Stimulated activated CD8-positive, alpha-beta memory T cell treated with anti-CD3 and anti-CD28 coated beads, Interleukin-4, amount 100 ng/mL, for 1 hour (primary cell): ENCODE data around the gene S100Z.
"Not testable (repeated sequence)": the region's sequence is repeated elsewhere in the genome, so short reads cannot be mapped to it uniquely, and the experiment has no call there.

ENCODE experiments used
- DNase-seq, 2 donors: peaks; one replicate each; pipeline ENCODE4 v3.0.0-alpha.2; 2020; ENCODE audit warnings: low read depth in 2 of 2, low spot score in 1 of 2

The S100Z gene

DNA sequence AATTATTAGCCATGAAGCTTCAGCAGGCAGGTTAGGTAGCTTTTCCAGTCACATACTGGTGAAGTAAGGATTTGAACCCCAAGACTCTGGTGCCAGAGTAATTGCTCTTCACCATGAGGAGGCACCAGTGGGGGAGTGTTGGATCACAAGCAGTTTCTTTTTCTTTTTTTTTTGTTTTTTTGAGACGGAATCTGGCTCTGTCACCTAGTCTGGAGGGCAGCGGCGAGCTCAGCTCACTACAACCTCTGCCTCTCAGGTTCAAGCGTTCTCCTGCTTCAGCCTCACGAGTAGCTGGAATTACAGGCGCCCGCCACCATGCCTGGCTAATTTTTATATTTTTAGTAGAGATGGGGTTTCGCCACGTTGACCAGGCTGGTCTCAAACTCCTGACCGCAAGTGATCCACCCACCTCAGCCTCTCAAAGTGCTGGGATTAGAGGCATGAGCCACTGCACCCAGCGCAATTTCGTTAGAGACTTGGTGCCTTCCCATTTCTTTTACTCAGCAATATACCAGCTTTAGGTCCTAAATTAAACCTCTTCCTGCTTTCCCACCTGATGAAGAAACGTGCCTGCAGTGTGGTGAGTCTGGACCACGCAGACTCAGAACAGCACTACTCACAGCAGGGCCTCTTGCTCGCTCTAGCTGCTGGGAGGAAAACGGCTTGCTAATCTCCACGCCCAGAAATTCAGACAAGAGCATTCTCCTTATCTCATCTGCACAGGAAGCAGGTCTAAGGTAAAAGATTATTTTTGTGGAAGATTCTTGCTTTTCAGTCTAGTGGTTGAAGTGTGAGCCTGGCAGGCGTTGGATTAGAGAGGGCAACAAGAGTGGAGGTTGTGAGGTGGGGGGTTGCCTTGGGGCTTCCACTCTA, at the start of gene S100Z:
Gene S100Z, plus strand, starts transcription at position 596 of the 873 bp plus-strand sequence. CDS start 25,346 bp downstream, outside the sequence.
- DNase-seq: no peak

DNA sequence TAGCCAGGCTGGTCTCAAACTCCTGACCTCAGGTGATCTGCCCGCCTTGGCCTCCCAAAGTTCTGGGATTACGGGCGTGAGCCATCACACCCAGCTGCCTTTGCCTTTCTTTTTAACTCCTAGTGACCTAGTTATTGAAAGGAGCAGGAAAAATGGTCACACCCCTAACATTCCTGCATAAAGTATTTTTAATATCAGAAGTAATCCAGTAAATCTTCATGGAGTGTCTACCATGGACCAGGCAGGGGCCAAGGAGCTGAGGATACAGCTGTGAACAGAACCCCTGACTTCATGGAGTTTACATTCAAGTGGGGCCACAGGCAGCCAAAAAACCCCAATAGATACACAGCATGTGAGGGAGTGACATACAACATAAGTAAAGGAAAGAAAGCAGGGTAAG, 49.2 kb upstream of the S100Z start:
- DNase-seq: no peak

DNA sequence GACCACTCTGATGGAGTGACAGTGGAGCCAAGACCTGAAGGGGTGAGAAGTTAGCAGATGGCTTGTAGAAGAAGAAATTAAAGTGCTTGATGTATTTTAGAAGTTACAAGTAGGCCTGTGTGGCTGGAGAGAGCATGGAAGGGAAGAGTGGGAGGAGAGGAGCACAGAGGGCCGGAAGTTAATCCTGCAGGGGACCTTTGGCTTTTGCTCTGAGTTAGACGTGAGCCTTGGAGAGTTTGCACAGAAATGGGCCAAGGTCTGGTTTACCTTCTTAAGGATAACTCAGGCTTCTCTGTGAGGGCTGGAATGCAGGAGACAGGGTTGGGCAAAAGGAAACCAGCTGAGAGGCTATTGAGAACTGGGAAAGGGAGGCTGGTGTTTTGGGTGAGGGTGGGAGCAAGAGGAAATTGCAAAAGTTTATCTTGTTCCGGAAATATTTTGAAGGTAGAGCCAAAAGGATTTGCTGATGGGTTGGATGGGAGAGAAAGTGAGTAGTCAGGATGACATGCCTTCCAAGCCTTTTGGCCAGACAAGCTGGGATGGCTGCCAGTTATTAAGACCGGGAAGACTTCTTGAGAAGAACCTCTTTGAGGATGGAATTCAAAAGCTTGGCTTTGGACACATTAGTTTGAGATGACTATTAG, 48.5 kb upstream of the S100Z start:
- no peak for DNase-seq

DNA sequence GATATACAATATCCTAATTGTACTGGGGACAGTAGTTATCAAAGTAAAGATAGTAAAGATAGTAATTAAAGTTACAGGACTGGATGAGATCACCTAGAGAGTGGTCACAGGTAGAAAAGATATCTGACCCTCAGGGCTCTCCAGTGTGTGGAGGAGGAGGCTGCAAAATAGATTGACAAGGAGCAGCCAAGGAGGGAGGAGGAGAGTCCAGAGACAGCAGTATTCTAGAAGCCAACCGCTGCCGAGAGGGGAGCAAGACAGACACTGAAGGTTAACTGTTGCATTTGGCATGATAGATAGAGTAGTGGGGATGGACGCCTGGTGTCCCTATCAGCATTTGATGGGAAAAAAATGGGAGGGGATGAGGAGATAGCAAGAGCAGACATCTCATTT, 48.0 kb upstream of the S100Z start:
- no peak for DNase-seq

DNA sequence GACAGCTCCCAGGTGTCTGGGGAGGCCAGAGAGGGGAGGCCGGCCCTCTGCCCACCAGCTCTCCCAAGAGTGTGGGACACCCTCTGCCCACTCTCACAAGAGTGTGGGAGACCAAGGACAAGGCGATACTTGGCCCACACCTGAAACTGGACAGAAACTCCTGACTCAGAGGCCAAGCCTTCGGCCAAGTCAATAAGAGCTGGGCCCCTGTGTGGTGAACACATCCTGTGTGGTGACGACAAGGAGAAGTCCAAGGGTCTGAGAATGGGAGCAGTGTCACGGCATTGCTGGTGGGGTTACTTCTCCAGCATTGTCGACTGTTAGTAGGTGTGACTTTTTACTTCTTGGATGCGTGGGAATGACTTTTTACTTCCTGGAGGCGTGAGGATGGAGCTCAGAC, 45.5 kb upstream of the S100Z start:
- no peak for DNase-seq

DNA sequence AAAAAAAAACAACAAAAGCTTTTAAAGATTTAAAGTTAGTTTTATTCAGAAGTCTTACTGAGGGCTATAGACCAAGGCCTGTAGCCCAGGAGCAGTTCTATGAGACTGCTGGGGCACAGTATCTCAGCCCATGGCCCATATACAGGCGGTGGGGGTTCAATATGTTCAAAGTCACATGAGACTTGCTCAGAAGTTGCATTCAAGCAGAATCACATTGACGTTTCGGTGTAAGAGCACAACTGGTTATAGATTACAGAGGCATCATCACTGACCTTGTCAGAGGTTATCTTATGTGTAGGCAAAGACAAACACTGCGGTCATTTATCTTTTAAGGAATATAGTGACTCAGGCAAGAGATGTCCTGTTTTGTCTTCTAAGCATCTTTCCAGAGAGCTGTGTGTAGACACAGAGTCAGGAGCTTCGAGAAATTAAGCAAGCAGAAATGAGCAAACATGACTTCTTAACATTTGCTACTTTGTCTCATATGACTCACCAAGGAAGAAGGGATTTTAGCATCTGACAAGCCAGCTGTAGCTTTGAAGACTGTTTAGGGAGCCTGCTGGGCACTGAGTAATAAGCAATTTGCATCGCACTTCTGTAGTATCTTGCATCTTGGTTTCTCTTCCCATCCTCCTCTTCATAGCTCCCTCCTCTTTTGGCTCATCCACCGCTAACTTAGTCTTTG, 43.9 kb upstream of the S100Z start:
- no peak for DNase-seq

DNA sequence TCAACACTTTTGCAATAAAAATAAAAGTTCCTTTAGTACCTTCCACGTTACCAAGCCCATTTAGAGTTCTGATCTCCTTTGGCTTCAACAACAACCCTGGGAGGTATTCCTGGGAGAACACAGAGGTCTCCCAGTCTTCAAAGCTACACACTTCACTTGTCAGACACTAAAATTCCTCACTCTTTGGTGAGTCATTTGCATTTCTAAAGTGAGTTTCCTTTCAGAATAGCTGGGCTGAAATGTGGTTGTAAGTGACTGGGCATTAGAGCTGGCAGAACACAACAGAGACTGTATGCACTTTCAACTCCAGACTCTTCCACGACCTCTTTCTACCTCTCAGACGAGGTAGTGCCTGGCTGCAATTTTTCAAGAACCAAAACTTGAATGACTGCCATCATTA, 42.5 kb upstream of the S100Z start:
- DNase-seq: no peak

DNA sequence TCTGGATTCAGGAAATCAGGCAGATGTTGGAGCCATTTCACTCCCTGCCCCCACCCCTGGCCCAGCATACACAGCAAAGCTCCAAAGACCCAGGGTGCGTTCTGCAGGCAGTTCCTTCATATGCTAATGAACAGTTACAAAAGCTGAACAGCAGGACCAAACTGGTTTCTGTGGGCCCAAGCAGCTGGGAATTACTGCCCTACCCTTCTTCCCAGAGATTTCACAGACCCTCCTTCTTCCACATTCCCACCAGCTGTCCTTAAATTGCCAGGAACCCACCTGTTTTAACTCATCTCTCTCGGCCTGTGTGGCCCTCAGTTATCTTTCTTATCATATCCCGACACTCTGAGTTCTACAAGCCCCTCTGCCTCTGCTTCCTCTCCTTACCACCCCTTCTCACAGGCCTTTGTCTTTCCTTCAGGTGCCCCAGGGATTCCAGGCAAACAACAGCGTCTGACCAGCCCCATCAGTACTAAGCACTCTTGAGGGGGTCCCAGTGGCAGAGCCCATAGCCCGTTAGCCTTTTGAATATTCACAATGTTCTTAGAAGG, 41.6 kb upstream of the S100Z start:
- DNase-seq: no peak

DNA sequence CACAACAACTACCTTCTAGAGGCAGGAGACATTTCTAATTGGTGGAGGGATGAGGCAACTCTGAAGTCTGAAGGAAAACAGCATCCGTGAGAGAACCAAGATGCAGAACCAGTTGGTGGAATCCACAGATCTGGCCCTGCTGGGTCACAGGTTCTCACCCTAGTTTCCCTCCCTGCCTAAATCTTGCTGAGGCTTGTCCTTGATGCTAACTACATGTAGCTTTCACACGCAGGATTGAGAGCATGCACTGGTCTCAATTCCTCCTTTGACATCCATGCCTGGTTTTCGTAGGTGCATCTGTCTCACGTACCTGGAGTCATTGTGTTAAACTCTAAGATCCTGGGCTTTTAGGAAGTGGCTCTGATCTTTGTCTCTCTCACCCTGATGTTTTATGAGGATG, 40.7 kb upstream of the S100Z start:
- DNase-seq: no peak

DNA sequence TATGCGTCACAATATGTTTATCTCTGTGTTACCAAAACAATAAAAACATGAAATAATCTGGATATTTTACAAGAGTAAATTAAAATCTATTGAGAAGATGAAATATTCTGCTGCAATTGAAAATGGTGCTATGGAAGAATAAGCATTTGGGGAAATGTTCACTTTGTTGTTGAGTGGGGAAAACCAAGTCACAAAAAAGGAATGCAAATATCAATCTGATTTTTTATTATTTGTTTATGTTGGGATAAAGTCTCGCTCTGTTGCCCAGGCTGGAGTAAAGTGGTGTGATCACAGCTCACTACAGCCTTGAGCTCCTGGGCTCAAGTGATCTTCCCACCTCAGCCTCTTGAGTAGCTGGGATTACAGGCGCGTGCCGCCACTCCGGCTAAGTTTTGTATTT, 39.6 kb upstream of the S100Z start:
- no peak for DNase-seq

DNA sequence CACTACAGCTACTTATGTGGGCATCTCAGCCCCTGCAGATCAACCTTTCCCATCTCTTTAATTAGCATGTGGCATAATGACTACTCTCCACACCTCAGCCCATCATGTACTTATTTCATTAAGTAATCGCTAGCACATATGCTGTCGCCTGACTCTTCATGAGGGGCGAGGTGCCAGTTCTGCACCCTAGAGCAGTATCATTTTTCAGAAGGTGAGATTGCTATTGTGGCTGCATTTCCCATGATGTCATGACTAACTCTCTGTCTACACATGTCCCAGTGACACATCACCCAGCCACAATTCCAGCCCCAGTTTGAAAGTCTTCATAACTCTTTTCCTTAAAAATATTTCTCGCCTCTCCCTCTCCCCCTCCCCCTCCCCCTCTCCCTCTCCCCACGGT, 38.6 kb upstream of the S100Z start:
- DNase-seq: no peak

DNA sequence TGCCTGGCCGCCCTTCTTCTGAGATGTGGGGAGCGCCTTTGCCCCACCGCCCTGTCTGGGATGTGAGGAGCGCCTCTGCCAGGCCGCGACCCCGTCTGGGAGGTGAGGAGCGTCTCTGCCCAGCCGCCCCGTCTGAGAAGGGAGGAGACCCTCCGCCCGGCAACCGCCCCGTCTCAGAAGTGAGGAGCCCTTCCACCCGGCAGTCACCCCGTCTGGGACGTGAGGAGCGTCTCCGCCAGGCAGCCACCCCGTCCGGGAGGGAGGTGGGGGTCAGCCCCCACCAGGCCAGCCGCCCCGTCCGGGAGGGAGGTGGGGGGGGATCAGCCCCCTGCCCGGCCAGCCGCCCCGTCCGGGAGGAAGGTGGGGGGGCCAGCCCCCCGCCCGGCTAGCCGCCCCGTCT, 37.6 kb upstream of the S100Z start:
- not testable (repeated sequence) for DNase-seq

DNA sequence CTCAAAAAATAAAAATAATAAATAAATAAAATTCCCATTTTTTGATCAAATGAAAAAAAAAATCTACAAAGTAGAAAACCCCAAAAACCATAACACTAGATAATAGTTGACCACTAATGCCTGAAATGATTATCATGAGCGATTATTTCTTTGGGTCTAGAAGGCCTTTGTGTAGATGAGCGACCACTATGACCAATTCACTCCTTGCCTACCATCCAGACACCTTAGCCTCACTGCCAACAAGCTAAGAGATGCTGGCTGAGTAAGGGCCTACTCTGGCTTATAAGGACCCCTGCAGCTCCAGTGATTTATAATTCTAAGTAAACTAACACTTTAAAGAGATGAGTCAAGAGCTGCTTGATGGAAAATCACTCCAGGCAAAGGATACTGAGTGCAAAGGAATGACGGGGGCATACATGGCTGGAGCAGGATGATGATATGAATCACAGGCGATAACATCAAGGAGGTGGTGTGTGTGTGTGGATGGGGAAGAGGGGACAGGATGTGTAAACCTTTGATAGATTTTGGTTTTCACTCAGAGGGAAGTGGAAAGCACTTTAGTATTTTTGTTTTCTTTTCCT, 35.7 kb upstream of the S100Z start:
- DNase-seq: no peak

DNA sequence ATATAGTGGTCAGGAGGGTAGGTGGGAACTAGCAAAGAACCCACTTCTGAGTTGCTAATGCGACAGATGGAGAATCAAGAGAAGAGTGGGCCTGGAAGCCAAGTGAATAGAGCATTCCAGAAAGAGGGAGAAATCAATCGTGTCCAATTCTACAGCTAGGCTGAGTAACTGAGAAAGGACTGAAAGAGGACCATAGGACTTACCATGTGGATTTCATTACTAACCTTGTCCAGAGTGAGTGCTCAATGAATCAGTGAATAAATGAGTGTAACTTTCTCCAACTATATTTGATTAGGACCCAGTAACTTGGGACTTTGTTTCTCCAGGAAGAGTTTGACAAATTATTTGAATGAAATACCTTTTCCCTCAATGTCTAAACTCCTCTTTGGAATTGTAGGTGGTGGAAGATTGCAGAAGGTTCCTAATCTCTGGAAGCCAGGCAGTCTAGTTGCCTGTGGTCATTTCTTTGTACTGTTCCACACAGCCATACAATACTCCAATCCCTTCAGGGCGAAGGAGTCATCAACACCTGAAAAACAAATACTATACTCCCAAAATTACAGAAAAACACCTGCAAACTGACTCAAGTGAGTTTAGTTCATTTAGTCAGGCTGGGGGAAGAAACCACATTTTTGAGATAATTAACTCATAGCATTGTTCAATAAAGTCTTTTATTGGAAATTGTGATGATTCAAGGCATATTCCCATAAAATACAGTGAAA, 33.5 kb upstream of the S100Z start:
- DNase-seq: no peak

DNA sequence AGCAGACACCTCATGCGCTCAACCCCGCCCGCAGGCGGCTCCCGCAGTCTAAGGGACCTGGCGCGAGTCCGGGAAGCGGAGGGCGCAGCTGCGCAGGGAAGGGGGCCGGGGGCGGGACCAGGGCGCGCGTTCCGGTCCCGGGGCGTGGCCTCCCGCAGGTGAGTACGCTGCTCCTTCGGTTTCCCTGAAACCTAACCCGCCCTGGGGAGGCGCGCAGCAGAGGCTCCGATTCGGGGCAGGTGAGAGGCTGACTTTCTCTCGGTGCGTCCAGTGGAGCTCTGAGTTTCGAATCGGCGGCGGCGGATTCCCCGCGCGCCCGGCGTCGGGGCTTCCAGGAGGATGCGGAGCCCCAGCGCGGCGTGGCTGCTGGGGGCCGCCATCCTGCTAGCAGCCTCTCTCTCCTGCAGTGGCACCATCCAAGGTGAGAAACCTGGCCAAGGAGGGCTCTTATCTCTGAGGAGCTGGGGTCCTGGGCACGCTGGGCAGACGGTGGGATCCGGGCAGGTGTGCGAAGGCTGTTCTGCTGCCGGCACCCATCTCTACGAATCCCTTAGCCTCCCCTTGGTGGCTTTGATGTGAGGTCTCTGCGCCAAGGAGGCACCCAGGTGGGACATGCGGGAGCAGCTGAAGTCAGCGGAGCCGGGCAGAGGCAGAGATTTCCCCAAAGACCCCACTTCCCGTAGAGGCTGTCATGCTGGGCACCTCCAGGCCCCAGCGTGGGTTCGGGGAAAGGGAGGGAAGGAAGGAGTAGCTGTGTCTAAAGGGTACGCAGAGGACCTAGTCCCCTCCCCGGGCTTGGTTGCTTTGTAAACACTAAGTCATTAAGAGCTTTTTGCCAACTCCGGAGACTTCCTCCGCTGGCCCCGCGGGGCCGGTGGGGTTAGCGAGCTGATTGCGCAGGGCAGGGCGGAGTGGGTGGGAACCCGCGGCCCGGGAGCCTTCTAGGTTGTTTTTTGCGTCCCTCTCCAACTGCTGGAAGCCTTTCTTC, 30.7 kb upstream of the S100Z start, which contains the start of gene F2RL1:
Gene F2RL1, plus strand, starts transcription at position 187 of the 988 bp plus-strand sequence. Its CDS starts 153 bp downstream, at position 340.
- DNase-seq: peak in 1 of 2 donors; percentile 15

DNA sequence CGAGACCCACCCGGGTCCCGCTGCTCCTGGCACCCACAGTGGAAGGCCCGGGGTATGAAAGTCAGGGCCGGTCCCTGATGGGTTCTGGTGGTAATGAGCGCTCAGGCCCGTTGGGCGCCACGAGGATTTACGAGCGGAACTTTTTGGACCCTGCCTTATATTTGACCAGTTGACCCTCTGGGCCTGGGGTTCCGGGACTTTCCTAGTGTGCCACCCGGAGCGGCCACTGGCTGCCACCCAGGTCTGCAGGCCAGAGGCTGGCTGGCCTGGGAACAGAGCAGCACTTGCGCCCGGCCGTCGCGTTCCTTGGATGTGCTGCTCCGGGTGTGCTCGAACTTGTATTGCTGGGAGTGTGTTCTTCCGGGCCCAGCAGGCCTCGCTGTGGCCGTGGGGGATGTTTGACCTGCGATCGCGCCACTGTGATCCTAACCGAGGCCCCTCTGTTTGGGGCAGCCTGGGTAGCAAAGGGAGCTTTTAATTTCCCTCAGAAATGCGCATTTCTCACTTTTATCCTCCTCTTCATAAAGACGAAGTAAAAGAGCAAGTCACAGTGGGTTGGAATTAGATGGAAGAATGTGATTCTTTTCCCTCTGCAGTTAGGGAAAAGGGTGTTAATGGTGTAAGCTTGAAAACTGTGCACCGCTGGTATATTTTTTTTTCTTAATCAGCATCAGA, 29.8 kb upstream of the S100Z start:
- DNase-seq: no peak

DNA sequence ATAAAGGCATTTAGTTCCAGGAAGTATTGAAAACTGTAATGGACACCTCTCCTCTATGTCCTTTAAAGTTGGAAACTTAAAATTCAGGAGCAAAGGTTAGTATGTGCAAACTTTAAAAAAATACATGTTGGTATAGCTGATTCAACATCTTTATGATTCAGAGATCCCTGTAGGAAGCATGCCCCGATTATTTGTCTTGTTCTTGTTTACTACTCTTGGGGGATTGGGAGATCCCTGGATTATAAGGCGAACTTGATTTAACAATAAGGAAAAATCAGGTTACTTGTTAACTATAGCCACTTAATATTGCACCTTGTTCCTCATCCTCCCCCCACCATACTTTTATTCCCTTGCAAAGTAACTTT, 29.3 kb upstream of the S100Z start:
- DNase-seq: no peak

DNA sequence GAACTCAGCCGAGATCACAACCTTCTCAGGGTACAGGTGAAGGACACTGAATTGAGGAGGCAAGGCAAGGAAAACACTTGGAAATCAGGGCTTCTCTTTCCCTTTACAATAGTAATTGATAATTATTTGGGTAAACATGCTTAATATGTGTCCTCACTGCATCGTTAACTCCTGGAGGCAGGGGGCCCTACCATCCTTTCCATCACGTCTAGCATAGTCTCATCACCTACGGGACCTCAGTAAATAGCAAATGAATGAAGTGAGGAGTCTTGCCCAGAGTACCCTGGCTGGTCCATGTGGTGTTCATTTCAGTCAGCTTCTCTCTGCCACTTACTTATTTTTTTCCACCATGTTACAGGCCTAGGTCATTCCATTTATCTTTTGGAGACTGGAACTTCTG, 28.7 kb upstream of the S100Z start:
- no peak for DNase-seq
